Jurkat, Clone E6-1 (cell line): Measurements from ENCODE around the gene PMM2.
"Not testable (repeated sequence)": the region's sequence is repeated elsewhere in the genome, so short reads cannot be mapped to it uniquely, and the experiment has no call there.

ENCODE experiments used
- DNase-seq: peaks from one replicate; pipeline ENCODE4 v3.0.0-alpha.2; 2011; ENCODE audit warnings: low read depth, low spot score
- H3K4me3 ChIP-seq: 2 replicates; pipeline ENCODE4 v1.5.1; 2011; ENCODE audit warnings: mild to moderate bottlenecking, low read length, control low read depth, moderate library complexity

PMM2 gene

DNA sequence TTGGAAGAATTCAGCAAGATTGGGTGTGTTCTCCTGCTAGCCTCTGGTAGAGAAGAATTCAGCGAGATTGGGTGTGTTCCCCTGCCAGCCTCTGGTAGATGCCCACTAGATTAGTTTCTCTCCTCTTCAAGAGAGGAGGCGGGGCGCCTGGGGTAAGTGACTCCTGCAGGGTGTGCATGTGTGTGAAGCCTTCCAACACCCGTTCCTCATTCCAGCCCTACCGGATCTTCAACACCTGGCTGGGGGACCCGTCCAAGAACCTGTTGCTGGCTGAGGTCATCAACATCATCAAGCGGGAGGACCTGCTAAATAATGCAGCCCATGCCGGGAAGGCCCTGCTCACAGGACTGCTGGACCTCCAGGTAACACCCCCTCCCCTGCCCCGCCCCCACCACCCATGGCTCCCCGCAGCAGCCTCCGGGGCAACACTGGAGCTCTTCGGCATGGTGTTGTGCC lies 21.5 kb upstream of the PMM2 start:
- no peak overlapping the region for H3K4me3 ChIP-seq
- no peak for DNase-seq

DNA sequence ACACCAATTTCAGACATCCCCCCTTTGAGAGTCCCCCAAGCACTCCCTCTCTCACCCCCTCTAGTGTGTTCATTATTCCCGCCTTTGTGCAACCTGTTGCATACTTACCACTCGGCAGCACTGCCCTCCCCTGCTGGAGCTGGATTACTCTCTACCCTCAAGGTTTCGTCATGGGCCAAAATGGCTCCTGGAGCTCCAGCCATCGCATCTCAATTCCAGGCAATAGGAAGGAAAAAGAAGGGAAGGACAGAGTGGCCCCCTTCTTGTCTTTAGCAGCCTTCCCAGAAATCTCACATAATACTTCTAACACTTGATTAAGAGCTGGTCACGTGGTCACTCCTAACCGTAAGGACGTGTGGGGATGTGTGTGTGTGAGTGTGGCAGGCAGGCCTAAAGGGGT lies 20.4 kb upstream of the PMM2 start:
- no peak for DNase-seq
- H3K4me3 ChIP-seq, result no peak overlapping the region

DNA sequence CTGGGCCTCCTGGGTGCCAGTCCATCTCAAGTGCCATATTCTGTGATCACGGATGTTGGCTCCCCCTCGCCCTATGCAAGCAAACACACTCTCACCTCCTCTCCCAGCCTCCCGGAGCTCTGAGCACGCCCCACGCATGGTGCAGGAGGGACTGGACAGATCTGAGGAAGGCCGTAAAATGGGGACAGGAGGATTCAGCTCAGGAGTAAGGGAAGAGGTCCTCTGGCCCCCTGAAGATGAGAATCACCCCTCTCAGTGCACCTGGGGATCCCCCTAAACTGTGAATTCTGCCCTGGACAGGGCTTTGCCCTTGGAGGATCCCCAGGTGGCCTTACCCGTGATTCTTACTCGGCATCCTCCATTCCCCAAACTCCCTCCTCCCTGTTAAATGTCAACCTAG lies 15.8 kb upstream of the PMM2 start:
- no peak overlapping the region for H3K4me3 ChIP-seq
- no peak for DNase-seq

GRCh38 chr16:8782673-8783072 lies 15.0 kb upstream of the PMM2 start:
- no peak overlapping the region for H3K4me3 ChIP-seq
- no peak for DNase-seq

DNA sequence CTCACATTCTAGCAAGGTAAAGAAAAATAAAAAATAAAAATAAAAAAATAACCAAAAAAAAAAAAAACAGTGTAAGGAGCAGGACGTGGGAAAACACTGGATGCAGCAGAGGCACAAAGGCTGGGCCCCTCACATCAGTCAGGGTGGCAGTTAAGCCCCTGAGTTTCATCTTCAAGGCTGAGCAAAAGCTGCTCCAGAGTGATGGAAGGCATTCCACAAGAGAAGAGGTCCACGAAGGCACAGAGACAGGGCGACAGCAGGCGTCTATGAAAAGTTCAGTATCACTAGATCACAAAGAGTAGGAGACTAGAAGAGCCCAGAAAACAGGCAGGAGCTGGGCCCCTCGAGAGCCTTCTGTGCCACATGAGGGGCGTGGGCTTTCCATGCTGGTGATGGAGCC lies 12.2 kb upstream of the PMM2 start:
- DNase-seq, result no peak
- no peak overlapping the region for H3K4me3 ChIP-seq

GRCh38 chr16:8786316-8786715 lies 11.3 kb upstream of the PMM2 start:
- not testable (repeated sequence) for DNase-seq, H3K4me3 ChIP-seq

DNA sequence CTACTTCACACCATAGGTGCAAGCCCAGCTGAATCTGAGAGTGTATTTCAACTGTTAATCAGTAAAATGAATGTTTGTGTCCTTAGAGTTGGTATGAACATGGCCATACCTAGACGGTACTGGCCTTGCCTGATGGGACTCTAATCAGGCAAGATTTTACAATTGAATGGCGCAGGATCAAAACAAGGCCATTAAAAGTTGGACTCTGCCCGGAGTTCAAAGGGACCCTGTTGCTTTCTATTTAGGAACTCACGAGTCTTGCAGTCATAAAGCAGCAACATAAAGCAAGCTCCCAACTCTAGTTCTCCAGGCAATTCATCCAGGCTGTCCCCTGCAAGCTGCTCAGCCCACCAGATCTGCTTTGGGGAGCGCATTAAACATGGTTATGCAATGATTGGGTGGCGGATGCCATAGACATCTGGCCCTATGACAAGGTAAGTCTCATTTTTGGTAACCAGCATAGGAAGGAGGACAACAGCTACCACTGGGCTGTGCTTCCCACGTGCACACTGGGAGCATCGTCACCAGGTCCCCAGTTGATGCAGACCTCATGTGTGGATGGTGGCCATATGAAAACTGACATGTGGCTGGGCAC lies 9.0 kb upstream of the PMM2 start:
- no peak for DNase-seq
- H3K4me3 ChIP-seq, result no peak overlapping the region

DNA sequence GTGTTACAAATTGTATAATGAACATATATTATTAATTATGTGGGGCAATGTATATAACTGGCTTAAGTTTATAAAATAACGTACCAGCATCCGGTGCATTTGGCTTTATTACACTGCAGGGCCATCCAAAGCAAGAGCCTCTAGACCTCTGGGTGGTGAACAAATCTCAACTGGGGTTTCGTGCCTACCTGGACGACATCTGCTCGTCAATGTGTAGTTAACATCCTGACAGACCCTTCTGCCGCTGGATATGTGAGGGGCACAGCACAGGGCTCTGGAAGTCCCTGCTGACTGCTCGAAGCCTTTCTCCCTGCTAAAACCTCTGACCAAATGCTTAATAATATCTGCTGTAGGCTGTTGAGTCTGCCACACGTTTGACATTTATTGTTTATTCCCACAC lies 2.5 kb upstream of the PMM2 start:
- DNase-seq, result no peak

DNA sequence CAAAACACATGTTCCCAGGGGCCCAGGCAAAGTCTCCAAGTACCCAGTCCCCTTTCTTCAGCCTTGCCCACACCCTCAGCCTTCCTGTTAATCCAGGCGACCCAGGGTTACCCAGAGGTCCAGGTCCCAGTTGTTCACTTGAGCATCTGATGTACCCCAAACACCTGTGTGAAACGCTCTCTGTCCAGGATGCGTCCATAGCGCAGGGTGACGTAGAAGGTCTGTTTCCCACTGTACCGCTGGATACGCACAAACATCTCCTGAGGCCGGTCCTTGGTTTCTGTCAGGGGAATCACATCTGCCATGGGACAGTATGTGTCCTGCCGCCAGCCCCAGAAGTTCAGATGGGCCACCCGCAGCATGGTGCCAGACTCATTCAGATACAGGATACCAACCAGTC lies 1.8 kb upstream of the PMM2 start:
- peak overlapping the region; percentile 96 for H3K4me3 ChIP-seq

More for the DNA sequence above, 2.5 kb upstream of the PMM2 start:
- H3K4me3 ChIP-seq, result no peak overlapping the region

GRCh38 chr16:8796469-8797363 lies 923 bp upstream of the PMM2 start:
- peak; percentile 85 for DNase-seq
- peak overlapping the region; percentile 96 for H3K4me3 ChIP-seq

More for the DNA sequence above, 1.8 kb upstream of the PMM2 start:
- DNase-seq, result no peak

- no peak for DNase-seq
- peak overlapping the region; percentile 96 for H3K4me3 ChIP-seq
Measured at GRCh38 chr16:8798174-8798527, 512 bp downstream of the PMM2 start.

GRCh38 chr16:8798535-8799157 lies 1.0 kb downstream of the PMM2 start:
- no peak for DNase-seq
- peak overlapping the region; percentile 96 for H3K4me3 ChIP-seq

DNA sequence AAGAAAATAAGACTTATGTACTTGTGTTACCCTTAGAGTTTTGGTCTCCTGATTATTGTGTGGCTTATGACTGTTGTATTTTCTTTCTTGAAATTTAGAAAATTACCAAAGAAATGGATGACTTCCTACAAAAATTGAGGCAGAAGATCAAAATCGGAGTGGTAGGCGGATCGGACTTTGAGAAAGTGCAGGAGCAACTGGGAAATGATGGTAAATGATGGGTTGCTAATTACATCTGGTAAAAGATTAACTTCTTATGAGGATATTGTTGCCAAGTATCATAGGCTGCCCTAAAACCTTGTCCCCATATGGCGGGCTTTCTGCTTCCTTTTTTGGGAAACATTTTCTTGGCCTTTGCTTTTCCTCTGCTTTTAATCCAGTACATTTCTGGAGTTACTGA lies 4.1 kb downstream of the PMM2 start:
- no peak for DNase-seq
- no peak overlapping the region for H3K4me3 ChIP-seq

DNA sequence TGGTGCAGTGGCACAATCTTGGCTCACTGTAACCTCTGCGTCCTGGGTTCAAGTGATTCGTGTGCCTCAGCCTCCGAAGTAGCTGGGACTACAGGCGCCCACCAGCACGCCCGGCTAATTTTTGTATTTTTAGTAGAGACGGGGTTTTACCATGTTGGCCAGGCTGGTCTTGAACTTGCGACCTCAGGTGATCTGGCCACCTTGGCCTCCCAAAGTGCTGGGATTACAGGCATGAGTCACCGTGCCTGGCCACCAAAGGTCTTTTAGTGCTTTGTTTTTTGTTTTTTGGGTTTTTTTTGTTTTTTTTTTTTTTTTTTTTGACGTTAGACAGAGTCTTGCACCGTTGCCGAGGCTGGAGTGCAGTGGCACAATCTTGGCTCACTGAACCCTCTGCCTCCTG lies 6.1 kb downstream of the PMM2 start:
- H3K4me3 ChIP-seq, DNase-seq: not testable (repeated sequence)

DNA sequence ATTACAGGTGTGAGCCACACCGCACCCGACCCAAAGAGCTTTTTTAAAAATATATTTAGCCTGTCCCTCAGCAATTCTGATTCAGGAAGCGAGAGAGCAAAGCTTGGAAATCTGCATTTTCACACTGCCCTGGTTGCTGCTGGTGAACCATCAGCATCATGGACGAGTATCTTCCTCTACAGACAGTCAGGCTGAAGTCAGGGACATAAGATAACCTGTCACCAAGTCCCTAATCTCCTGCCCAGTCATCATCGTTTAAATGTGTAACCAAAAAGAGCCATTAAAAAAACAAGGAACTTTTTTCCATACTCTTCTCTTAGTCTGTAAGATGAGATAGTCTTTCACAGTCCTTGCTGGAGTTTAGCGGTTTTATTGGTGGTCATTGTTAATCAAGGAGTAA lies 6.7 kb downstream of the PMM2 start:
- no peak for DNase-seq
- H3K4me3 ChIP-seq, result no peak overlapping the region

DNA sequence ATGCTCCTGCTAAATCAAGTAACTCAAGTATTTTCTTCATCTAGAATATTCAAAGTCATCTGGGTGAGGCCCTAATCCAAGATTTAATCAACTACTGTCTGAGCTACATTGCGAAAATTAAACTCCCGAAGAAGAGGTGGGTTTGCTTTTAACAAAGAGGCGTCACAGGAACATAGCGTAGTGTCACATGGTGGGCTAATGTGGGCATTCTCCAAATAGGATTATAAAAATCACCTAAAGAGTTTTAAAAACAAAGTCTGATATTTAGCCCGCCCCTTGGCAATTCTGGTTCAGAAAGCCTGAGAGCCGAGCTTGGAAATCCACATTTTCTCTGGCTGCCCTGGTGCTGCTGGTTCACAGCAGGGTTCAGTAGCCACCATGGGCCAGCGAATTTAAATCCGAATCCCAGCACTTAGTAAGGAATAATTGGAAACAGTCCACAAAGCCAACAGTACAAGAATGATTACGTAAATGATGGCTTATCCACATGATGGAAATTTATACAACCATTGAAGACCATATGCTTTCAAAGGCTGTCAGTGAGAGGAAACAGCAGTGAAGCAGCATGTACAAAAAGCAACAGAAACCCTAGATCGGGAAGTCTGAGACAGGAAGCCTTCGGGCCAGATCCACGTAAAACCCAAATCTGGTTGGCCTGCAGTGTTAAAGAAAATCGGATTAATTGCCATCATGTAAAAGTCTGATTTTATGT lies 8.8 kb downstream of the PMM2 start:
- no peak for DNase-seq
- H3K4me3 ChIP-seq, result no peak overlapping the region

GRCh38 chr16:8807189-8807588 lies 9.6 kb downstream of the PMM2 start:
- no peak overlapping the region for H3K4me3 ChIP-seq
- DNase-seq, result no peak

DNA sequence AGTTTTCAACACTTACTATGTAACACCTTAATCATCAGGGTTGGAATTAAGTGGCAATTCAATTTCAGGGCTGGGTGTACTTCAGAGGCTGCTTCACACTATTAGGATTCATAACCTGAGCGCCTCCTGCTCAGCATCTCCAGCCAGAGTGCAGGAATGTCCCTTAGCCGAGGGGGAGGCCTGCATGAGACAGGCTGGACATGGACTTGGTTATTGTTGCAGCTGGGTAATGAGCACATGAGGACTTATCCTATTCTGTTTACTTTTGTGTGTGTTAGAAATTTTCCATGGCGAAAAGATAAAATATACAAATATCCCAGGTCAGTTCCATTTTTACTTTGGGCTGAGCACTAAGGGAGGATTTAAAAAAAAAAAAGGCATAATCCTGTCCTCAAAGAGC lies 10.4 kb downstream of the PMM2 start:
- no peak overlapping the region for H3K4me3 ChIP-seq
- DNase-seq, result no peak

DNA sequence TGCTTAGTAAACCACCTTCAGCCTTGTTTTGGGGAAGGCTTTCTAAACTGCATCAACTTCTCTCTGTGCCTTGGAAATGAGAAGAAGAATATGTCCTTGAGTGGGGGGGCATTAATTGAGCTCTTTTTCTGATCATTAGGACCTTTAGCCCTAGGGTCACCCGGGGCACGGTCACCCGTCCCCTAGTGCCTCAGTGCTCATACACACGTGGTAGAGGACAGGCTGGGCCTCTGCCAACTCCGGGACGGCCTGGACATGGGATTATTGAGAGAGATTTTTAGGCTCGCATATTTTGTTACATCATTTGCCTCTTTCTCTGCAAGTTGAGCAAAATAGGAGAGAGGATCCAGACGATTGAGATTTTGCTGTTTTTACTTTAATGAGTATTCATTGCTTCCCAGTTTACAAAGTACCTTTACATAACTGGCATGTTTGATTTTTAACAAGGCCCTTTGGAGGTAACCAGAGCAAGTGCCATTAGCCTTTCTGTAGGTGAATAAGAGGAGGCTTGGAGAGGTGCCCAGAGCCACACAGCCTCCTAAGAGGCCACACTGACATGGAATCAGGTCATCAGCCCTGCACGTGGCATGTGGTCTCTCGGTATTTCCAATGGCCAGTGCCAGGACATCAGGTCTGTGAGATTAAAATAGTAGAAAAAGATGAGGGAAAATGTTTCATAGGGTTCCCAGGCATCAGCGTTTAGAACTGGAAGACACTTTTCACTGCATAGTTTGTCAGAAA lies 11.1 kb downstream of the PMM2 start:
- no peak for DNase-seq
- H3K4me3 ChIP-seq, result no peak overlapping the region
